HL-60 (cell line): ENCODE measurements around the gene IL31.
A peak's percentile ranks its signal among the peaks of the same experiment; 100 is the strongest.
"Not testable (repeated sequence)": the region's sequence is repeated elsewhere in the genome, so short reads cannot be mapped to it uniquely, and the experiment has no call there.

Experiments
- DNase-seq, 2 experiments: peaks; one replicate each; pipeline ENCODE4 v3.0.0-alpha.2; 2010 to 2020; ENCODE audit warnings: low read depth in 1 of 2, low spot score in 1 of 2
- H3K27ac ChIP-seq: fragments of 250-450 bp; sonication (Bioruptor Pico); replicated peaks from 2 replicates; pipeline ENCODE4 v1.5.1; 2020; ENCODE audit warnings: mild to moderate bottlenecking, moderate library complexity
- H3K27me3 ChIP-seq: fragments of 250-450 bp; sonication (Bioruptor Pico); 2 replicates; pipeline ENCODE4 v1.5.1; 2021; ENCODE audit warnings: mild to moderate bottlenecking, moderate library complexity; ENCODE audit not compliant: insufficient read depth, poor library complexity, severe bottlenecking
- H3K4me3 ChIP-seq: replicated peaks from 2 replicates; pipeline ENCODE4 v1.5.1; 2011; ENCODE audit warnings: mild to moderate bottlenecking, control low read depth, low read length; ENCODE audit not compliant: insufficient read depth
- CTCF ChIP-seq: IDR thresholded peaks from one replicate; pipeline ENCODE4 v1.5.1; 2011; ENCODE audit warnings: low read length, control low read depth, inconsistent platforms; ENCODE audit not compliant: insufficient read depth
- GABPA ChIP-seq: IDR thresholded peaks from 2 replicates; pipeline ENCODE4 v1.6.1; 2012; ENCODE audit warnings: low read depth
- POLR2AphosphoS5 ChIP-seq: IDR thresholded peaks from 2 replicates; pipeline ENCODE4 v1.6.1; 2012; ENCODE audit warnings: low read depth
- SPI1 ChIP-seq: IDR thresholded peaks from 2 replicates; pipeline ENCODE4 v1.6.1; 2012; ENCODE audit warnings: low read depth, mild to moderate bottlenecking, borderline replicate concordance
- TF ChIP-seq, protein P1 (sequence below): IDR thresholded peaks from 2 replicates; pipeline ENCODE4 v1.6.1; 2012; ENCODE audit warnings: low read depth; ENCODE audit not compliant: insufficient replicate concordance

The IL31 gene

DNA sequence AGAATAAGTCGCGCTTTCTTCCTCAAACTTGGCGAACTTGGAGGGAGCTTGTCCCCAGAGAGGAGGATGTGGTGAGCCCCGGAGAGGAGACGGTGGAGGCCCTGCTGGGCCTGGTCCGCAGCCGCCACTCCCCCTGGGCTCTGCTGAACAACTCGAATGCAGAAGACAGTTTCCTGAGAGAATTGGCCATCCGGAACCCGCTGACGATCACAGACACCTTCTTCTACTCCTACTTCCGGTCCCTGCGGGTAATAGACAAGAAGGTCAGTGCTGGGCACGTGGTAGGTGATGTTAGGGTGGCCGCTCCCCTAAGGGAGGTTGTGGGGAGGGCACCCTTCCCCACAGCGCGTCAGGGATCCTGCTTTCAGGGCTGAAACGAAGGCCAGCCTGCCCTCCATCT lies 10.5 kb upstream of the IL31 start:
- peak in 1 of 2 experiments; percentile 43 for DNase-seq
- TF ChIP-seq SPI1 (no peak), CTCF (no peak), POLR2AphosphoS5 (no peak), GABPA (no peak)
- TF ChIP-seq, protein P1, sequence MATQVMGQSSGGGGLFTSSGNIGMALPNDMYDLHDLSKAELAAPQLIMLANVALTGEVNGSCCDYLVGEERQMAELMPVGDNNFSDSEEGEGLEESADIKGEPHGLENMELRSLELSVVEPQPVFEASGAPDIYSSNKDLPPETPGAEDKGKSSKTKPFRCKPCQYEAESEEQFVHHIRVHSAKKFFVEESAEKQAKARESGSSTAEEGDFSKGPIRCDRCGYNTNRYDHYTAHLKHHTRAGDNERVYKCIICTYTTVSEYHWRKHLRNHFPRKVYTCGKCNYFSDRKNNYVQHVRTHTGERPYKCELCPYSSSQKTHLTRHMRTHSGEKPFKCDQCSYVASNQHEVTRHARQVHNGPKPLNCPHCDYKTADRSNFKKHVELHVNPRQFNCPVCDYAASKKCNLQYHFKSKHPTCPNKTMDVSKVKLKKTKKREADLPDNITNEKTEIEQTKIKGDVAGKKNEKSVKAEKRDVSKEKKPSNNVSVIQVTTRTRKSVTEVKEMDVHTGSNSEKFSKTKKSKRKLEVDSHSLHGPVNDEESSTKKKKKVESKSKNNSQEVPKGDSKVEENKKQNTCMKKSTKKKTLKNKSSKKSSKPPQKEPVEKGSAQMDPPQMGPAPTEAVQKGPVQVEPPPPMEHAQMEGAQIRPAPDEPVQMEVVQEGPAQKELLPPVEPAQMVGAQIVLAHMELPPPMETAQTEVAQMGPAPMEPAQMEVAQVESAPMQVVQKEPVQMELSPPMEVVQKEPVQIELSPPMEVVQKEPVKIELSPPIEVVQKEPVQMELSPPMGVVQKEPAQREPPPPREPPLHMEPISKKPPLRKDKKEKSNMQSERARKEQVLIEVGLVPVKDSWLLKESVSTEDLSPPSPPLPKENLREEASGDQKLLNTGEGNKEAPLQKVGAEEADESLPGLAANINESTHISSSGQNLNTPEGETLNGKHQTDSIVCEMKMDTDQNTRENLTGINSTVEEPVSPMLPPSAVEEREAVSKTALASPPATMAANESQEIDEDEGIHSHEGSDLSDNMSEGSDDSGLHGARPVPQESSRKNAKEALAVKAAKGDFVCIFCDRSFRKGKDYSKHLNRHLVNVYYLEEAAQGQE = no peak
- no peak overlapping the region for H3K27ac ChIP-seq
- H3K4me3 ChIP-seq = no peak overlapping the region
- no peaks in the 10 kb centered on the region for H3K27me3 ChIP-seq

DNA sequence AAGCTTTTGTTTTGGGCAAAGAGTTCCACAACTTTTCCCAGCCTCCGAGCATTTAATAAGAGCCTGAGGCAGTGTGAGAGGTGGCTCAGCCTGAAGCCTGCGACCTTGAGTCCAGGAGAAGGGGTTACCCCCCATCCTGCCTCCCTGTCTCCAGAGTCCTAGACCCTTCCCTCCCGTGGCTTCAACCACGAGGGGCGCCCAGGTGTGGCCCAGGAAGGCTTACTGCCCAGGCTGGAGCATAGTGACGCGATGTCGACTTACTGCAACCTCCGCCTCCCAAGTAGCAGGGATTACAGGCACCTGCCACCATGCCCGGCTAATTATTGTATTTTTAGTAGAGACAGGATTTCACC lies 9.5 kb upstream of the IL31 start:
- no peak for DNase-seq
- no peak overlapping the region for H3K27ac ChIP-seq
- TF ChIP-seq, protein P1 = no peak
- TF ChIP-seq POLR2AphosphoS5 = no peak
- H3K4me3 ChIP-seq = peak overlapping the region; percentile 66
- no peaks in the 10 kb centered on the region for H3K27me3 ChIP-seq

GRCh38 chr12:122182887-122183587 lies 9.0 kb upstream of the IL31 start, which contains the start of gene LRRC43:
Gene LRRC43, plus strand, starts transcription at chr12:122183123. Its CDS starts 22 bp downstream, at chr12:122183145.
- TF ChIP-seq SPI1 (no peak), CTCF (no peak), GABPA (no peak), POLR2AphosphoS5 (no peak)
- TF ChIP-seq, protein P1 = no peak
- no peaks in the 10 kb centered on the region for H3K27me3 ChIP-seq
- no peak within 1 kb of the TSS for H3K27ac ChIP-seq
- DNase-seq = peak; percentile 32 to 50
- H3K4me3 ChIP-seq = peak within 1 kb of the TSS; percentile 66

GRCh38 chr12:122176473-122176872 lies 2.5 kb upstream of the IL31 start:
- not testable (repeated sequence) for H3K4me3 ChIP-seq, DNase-seq

More at GRCh38 chr12:122176473-122176872, 2.5 kb upstream of the IL31 start:
- H3K27me3 ChIP-seq, H3K27ac ChIP-seq: not testable (repeated sequence)
